HG02840 (cell line): ENCODE data around the gene MYO9B.

Experiments used
- ATAC-seq: cut with Tn5 transposase; IDR thresholded peaks from one replicate; pipeline ENCODE4 v1.9.1; 2021; ENCODE audit warnings: mild to moderate bottlenecking, moderate library complexity, moderate number of reproducible peaks; ENCODE audit not compliant: unreplicated experiment, low FRiP score

Gene MYO9B

GRCh38 chr19:17234911-17235299 is 159.3 kb downstream of the MYO9B start:
- peak; percentile 50 for ATAC-seq

- ATAC-seq, result peak; percentile 50
Measured at GRCh38 chr19:17235300-17235970, 159.9 kb downstream of the MYO9B start.

GRCh38 chr19:17235971-17236777 is 160.6 kb downstream of the MYO9B start:
- no peak for ATAC-seq

- ATAC-seq, result no peak
Measured at GRCh38 chr19:17236811-17237543, 161.4 kb downstream of the MYO9B start.

- ATAC-seq, result no peak
Measured at GRCh38 chr19:17237747-17238706, 162.4 kb downstream of the MYO9B start.

- ATAC-seq, result no peak
Measured at GRCh38 chr19:17240062-17240752, 164.6 kb downstream of the MYO9B start.

GRCh38 chr19:17240826-17241399 is 165.3 kb downstream of the MYO9B start:
- no peak for ATAC-seq

- no peak for ATAC-seq
Measured at GRCh38 chr19:17242431-17243208, 167.0 kb downstream of the MYO9B start.

- no peak for ATAC-seq
Measured at GRCh38 chr19:17243211-17243829, 167.7 kb downstream of the MYO9B start.

- ATAC-seq, result no peak
Measured at GRCh38 chr19:17243830-17244617, 168.4 kb downstream of the MYO9B start.

- ATAC-seq, result no peak
Measured at GRCh38 chr19:17244618-17245534, 169.3 kb downstream of the MYO9B start.

- ATAC-seq, result peak; percentile 62
Measured at GRCh38 chr19:17245535-17245984, 170.0 kb downstream of the MYO9B start, which contains the start of gene NR2F6. NR2F6 (minus strand) TSS chr19:17245919; CDS start chr19:17245220, 699 bp downstream.

- ATAC-seq, result no peak
Measured at GRCh38 chr19:17246681-17247425, 171.3 kb downstream of the MYO9B start.

GRCh38 chr19:17248011-17248776 is 172.6 kb downstream of the MYO9B start:
- no peak for ATAC-seq
